ENCODE measurements around the gene MCRIP1. TPM values are rescaled to one million over a fixed set of nuclear protein-coding genes. Genes with fewer than 3 reads are reported as not detected.

The MCRIP1 gene
- total RNA-seq, 2 donors from 2014 or later: 45.7 to 94.4 TPM

GRCh38 chr17:81810892-81811704 lies 22.0 kb downstream of the MCRIP1 start:
- Mint-ChIP-seq H3K4me1 (no peaks in the 10 kb centered on the region), H3K27me3 (peaks cover 13% of the 10 kb centered on the region), H3K27ac (no peak overlapping the region), H3K4me3 (no peak overlapping the region), H3K9me3 (no peaks in the 10 kb centered on the region), H3K36me3 (ENCODE audit: low read depth) (no peaks in the 10 kb centered on the region)
- no peak for ATAC-seq (replicated peaks)

- Mint-ChIP-seq H3K27me3 (peaks cover 13% of the 10 kb centered on the region), H3K9me3 (no peaks in the 10 kb centered on the region), H3K27ac (no peak overlapping the region), H3K4me3 (no peak overlapping the region), H3K4me1 (no peaks in the 10 kb centered on the region), H3K36me3 (ENCODE audit: low read depth) (no peaks in the 10 kb centered on the region)
- ATAC-seq (replicated peaks): no peak
Measured at GRCh38 chr17:81810476-81810875, 22.6 kb downstream of the MCRIP1 start.

GRCh38 chr17:81809556-81809998 lies 23.5 kb downstream of the MCRIP1 start:
- H3K27ac Mint-ChIP-seq: no peak overlapping the region
- no peaks in the 10 kb centered on the region for H3K36me3 Mint-ChIP-seq (ENCODE audit: low read depth)
- no peak overlapping the region for H3K4me3 Mint-ChIP-seq
- H3K27me3 Mint-ChIP-seq: peaks cover 13% of the 10 kb centered on the region
- H3K4me1 Mint-ChIP-seq: no peaks in the 10 kb centered on the region
- H3K9me3 Mint-ChIP-seq: no peaks in the 10 kb centered on the region
- no peak for ATAC-seq (replicated peaks)

- Mint-ChIP-seq H3K9me3 (no peaks in the 10 kb centered on the region), H3K27me3 (peaks cover 13% of the 10 kb centered on the region), H3K36me3 (ENCODE audit: low read depth) (no peaks in the 10 kb centered on the region), H3K27ac (no peak overlapping the region), H3K4me3 (no peak overlapping the region), H3K4me1 (no peaks in the 10 kb centered on the region)
- peak; percentile 23 for ATAC-seq (replicated peaks)
Measured at GRCh38 chr17:81808778-81809555, 24.1 kb downstream of the MCRIP1 start.

- no peaks in the 10 kb centered on the region for H3K36me3 Mint-ChIP-seq (ENCODE audit: low read depth)
- H3K27ac Mint-ChIP-seq: no peak overlapping the region
- no peak for ATAC-seq (replicated peaks)
- H3K4me1 Mint-ChIP-seq: no peaks in the 10 kb centered on the region
- no peak overlapping the region for H3K4me3 Mint-ChIP-seq
- peaks cover 17% of the 10 kb centered on the region for H3K27me3 Mint-ChIP-seq
- no peaks in the 10 kb centered on the region for H3K9me3 Mint-ChIP-seq
Measured at GRCh38 chr17:81807839-81808238, 25.3 kb downstream of the MCRIP1 start.

- Mint-ChIP-seq H3K4me1 (no peaks in the 10 kb centered on the region), H3K9me3 (no peaks in the 10 kb centered on the region), H3K27me3 (peaks cover 23% of the 10 kb centered on the region), H3K36me3 (ENCODE audit: low read depth) (no peaks in the 10 kb centered on the region), H3K27ac (no peak overlapping the region), H3K4me3 (no peak overlapping the region)
- ATAC-seq (replicated peaks): peak; percentile 15
Measured at GRCh38 chr17:81807210-81807719, 25.8 kb downstream of the MCRIP1 start.

- Mint-ChIP-seq H3K9me3 (no peaks in the 10 kb centered on the region), H3K36me3 (ENCODE audit: low read depth) (no peaks in the 10 kb centered on the region), H3K4me3 (no peak overlapping the region), H3K4me1 (no peaks in the 10 kb centered on the region), H3K27ac (no peak overlapping the region), H3K27me3 (peaks cover 28% of the 10 kb centered on the region)
- no peak for ATAC-seq (replicated peaks)
Measured at GRCh38 chr17:81806461-81807209, 26.5 kb downstream of the MCRIP1 start.

GRCh38 chr17:81805707-81806460 lies 27.2 kb downstream of the MCRIP1 start:
- no peak for ATAC-seq (replicated peaks)
- Mint-ChIP-seq H3K27me3 (peaks cover 28% of the 10 kb centered on the region), H3K27ac (no peak overlapping the region), H3K4me3 (no peak overlapping the region), H3K36me3 (ENCODE audit: low read depth) (no peaks in the 10 kb centered on the region), H3K4me1 (no peaks in the 10 kb centered on the region), H3K9me3 (no peaks in the 10 kb centered on the region)

GRCh38 chr17:81804559-81805399 lies 28.3 kb downstream of the MCRIP1 start:
- H3K36me3 Mint-ChIP-seq (ENCODE audit: low read depth): no peaks in the 10 kb centered on the region
- peaks cover 27% of the 10 kb centered on the region for H3K27me3 Mint-ChIP-seq
- H3K4me3 Mint-ChIP-seq: no peak overlapping the region
- ATAC-seq (replicated peaks): no peak
- no peak overlapping the region for H3K27ac Mint-ChIP-seq
- H3K4me1 Mint-ChIP-seq: no peaks in the 10 kb centered on the region
- no peaks in the 10 kb centered on the region for H3K9me3 Mint-ChIP-seq

- no peak within 1 kb of the TSS for H3K4me3 Mint-ChIP-seq
- H3K36me3 Mint-ChIP-seq (ENCODE audit: low read depth): no peaks in the 10 kb centered on the region
- no peak within 1 kb of the TSS for H3K27ac Mint-ChIP-seq
- H3K27me3 Mint-ChIP-seq: peaks cover 19% of the 10 kb centered on the region
- no peak for ATAC-seq (replicated peaks)
- no peaks in the 10 kb centered on the region for H3K4me1 Mint-ChIP-seq
- H3K9me3 Mint-ChIP-seq: no peaks in the 10 kb centered on the region
Measured at GRCh38 chr17:81803728-81804558, 29.1 kb downstream of the MCRIP1 start, which contains the start of gene GCGR. TSS of gene GCGR (plus strand) at chr17:81804150. CDS start at chr17:81809019, 4,869 bp downstream.

GRCh38 chr17:81802856-81803643 lies 30.0 kb downstream of the MCRIP1 start:
- H3K36me3 Mint-ChIP-seq (ENCODE audit: low read depth): no peaks in the 10 kb centered on the region
- ATAC-seq (replicated peaks): no peak
- peaks cover 18% of the 10 kb centered on the region for H3K27me3 Mint-ChIP-seq
- H3K27ac Mint-ChIP-seq: no peak overlapping the region
- H3K4me3 Mint-ChIP-seq: no peak overlapping the region
- no peaks in the 10 kb centered on the region for H3K9me3 Mint-ChIP-seq
- H3K4me1 Mint-ChIP-seq: no peaks in the 10 kb centered on the region
